WTC11 (cell line): ENCODE measurements around the gene PAK1IP1. TPM values are rescaled to one million over a fixed set of nuclear protein-coding genes. Genes with fewer than 3 reads are reported as not detected.

Source experiments
- ATAC-seq: fragments of 200-7000 bp; cut with Tn5 transposase; 2 replicates; pipeline ENCODE4 v1.10.0; 2021; ENCODE audit warnings: mild to moderate bottlenecking, moderate library complexity
- CTCF ChIA-PET: fragments of 300-600 bp; sonication (Branson Sonifier 250); formaldehyde crosslinking; loops from one replicate; lab custom pipeline; 2021; ENCODE audit warnings: antibody characterized with exemption; lab: Charles Lee
- POLR2A ChIA-PET: fragments of 350-600 bp; sonication (Branson Sonifier 250); formaldehyde crosslinking; loops from one replicate; lab custom pipeline; 2021; ENCODE audit warnings: antibody characterized with exemption; lab: Charles Lee
- DNase-seq: peaks from one replicate; pipeline ENCODE4 v3.0.0; 2021; ENCODE audit warnings: low spot score
- H3K27ac Mint-ChIP-seq: 2 replicates; pipeline ENCODE4 v1.8.0; 2021; ENCODE audit warnings: mixed read lengths
- H3K27me3 Mint-ChIP-seq: 2 replicates; pipeline ENCODE4 v1.8.0; 2021; ENCODE audit warnings: low read depth, mild to moderate bottlenecking, moderate library complexity, mixed read lengths
- H3K36me3 Mint-ChIP-seq: 2 replicates; pipeline ENCODE4 v1.8.0; 2021; ENCODE audit warnings: mixed read lengths
- H3K4me1 Mint-ChIP-seq: 2 replicates; pipeline ENCODE4 v1.8.0; 2022; ENCODE audit warnings: mixed read lengths
- H3K4me3 Mint-ChIP-seq: 2 replicates; pipeline ENCODE4 v1.8.0; 2021; ENCODE audit warnings: mild to moderate bottlenecking, moderate library complexity, mixed read lengths
- H3K9me3 Mint-ChIP-seq: 2 replicates; pipeline ENCODE4 v1.8.0; 2021; ENCODE audit warnings: mixed read lengths
- AFF4 ChIP-seq: sonication (generic); formaldehyde crosslinking; IDR thresholded peaks from 2 replicates; pipeline ENCODE4 v1.8.1; 2023; ENCODE audit warnings: mild to moderate bottlenecking, missing genetic modification reagents, borderline replicate concordance
- E2F4 ChIP-seq: sonication (generic); formaldehyde crosslinking; IDR thresholded peaks from 2 replicates; pipeline ENCODE4 v1.8.1; 2022; ENCODE audit warnings: low read depth, mild to moderate bottlenecking, moderate library complexity, missing genetic modification reagents, borderline replicate concordance
- ETV6 ChIP-seq: sonication (generic); formaldehyde crosslinking; IDR thresholded peaks from 2 replicates; pipeline ENCODE4 v1.8.1; 2022; ENCODE audit warnings: mild to moderate bottlenecking, missing genetic modification reagents
- FOXJ3 ChIP-seq: sonication (generic); formaldehyde crosslinking; IDR thresholded peaks from 2 replicates; pipeline ENCODE4 v1.9.0; 2021; ENCODE audit warnings: missing genetic modification reagents, mild to moderate bottlenecking, borderline replicate concordance
- GABPB1 ChIP-seq: sonication (generic); formaldehyde crosslinking; IDR thresholded peaks from 2 replicates; pipeline ENCODE4 v1.8.1; 2023; ENCODE audit warnings: mild to moderate bottlenecking, missing genetic modification reagents
- HMGXB4 ChIP-seq: sonication (generic); formaldehyde crosslinking; IDR thresholded peaks from 2 replicates; pipeline ENCODE4 v1.8.1; 2023; ENCODE audit warnings: mild to moderate bottlenecking, moderate library complexity, missing genetic modification reagents
- KAT7 ChIP-seq: sonication (generic); formaldehyde crosslinking; IDR thresholded peaks from 2 replicates; pipeline ENCODE4 v1.8.1; 2023; ENCODE audit warnings: missing genetic modification reagents, mild to moderate bottlenecking, borderline replicate concordance
- MYBL2 ChIP-seq: sonication (generic); formaldehyde crosslinking; IDR thresholded peaks from 2 replicates; pipeline ENCODE4 v1.8.1; 2023; ENCODE audit warnings: mild to moderate bottlenecking, moderate library complexity, missing genetic modification reagents
- NFYB ChIP-seq: sonication (generic); formaldehyde crosslinking; conservative IDR thresholded peaks from 2 replicates; pipeline ENCODE4 v1.8.0; 2022; ENCODE audit warnings: low read depth, missing genetic modification reagents
- NR1H2 ChIP-seq: sonication (generic); formaldehyde crosslinking; IDR thresholded peaks from 2 replicates; pipeline ENCODE4 v1.9.0; 2021; ENCODE audit warnings: mild to moderate bottlenecking, moderate library complexity, missing genetic modification reagents
- SOX15 ChIP-seq: fragments of 250-450 bp; sonication (Bioruptor Pico); IDR thresholded peaks from 2 replicates; pipeline ENCODE4 v1.9.0; 2021; ENCODE audit warnings: mild to moderate bottlenecking
- TEAD4 ChIP-seq: sonication (generic); formaldehyde crosslinking; IDR thresholded peaks from 2 replicates; pipeline ENCODE4 v1.8.0; 2022; ENCODE audit warnings: mild to moderate bottlenecking, missing genetic modification reagents
- ZNF416 ChIP-seq: fragments of 250-450 bp; sonication (Bioruptor Pico); IDR thresholded peaks from 2 replicates; pipeline ENCODE4 v1.9.0; 2021; ENCODE audit warnings: mild to moderate bottlenecking, inconsistent platforms
- ZNF532 ChIP-seq: fragments of 250-450 bp; sonication (Bioruptor Pico); IDR thresholded peaks from 2 replicates; pipeline ENCODE4 v1.9.0; 2021; ENCODE audit warnings: mild to moderate bottlenecking, borderline replicate concordance
- total RNA-seq: library from RNA; stranded (reverse); gene quantifications from 3 replicates; pipeline ENCODE4 v1.2.3, GENCODE V29; 2021
- TF ChIP-seq, protein P1 (sequence below): sonication (generic); formaldehyde crosslinking; IDR thresholded peaks from 2 replicates; pipeline ENCODE4 v1.8.0; 2022; ENCODE audit warnings: mild to moderate bottlenecking, missing genetic modification reagents
- TF ChIP-seq, protein P2 (sequence below): fragments of 250-450 bp; sonication (Bioruptor Pico); IDR thresholded peaks from 2 replicates; pipeline ENCODE4 v1.9.0; 2021; ENCODE audit warnings: mild to moderate bottlenecking
- TF ChIP-seq, protein P3 (sequence below): sonication (generic); formaldehyde crosslinking; IDR thresholded peaks from 2 replicates; pipeline ENCODE4 v1.8.1; 2022; ENCODE audit warnings: low read depth, missing genetic modification reagents, borderline replicate concordance

Gene PAK1IP1
- total RNA-seq, 1 experiment from 2014 or later: 30.4 TPM

DNA sequence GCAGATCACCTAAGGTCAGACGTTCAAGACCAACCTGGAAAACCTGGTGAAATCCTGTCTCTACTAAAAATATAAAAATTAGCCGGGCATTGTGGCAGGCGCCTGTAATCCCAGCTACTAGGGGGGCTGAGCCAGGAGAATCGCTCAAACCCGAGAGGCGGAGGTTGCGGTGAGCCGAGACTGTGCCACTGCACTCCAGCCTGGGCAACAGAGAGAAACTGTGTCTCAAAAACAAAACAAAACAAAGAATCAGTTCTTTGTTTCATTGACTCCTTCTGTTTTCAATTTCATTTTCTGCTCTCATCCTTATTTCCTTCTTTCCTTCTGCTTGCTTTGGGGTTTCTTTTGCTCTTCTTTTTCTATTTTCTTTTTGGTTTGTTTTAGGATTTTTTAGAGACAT is 19.2 kb downstream of the PAK1IP1 start:
- Mint-ChIP-seq H3K4me3 (no peak overlapping the region), H3K9me3 (peaks cover 14% of the 10 kb centered on the region), H3K27ac (no peak overlapping the region), H3K36me3 (peaks cover 26% of the 10 kb centered on the region), H3K4me1 (no peaks in the 10 kb centered on the region), H3K27me3 (no peaks in the 10 kb centered on the region)
- DNase-seq (no peak), ATAC-seq (no peak)
- POLR2A ChIA-PET: no interaction called here
- no peak for TF ChIP-seq SOX15 (CRISPR knock-in tag)
- TF ChIP-seq, protein P1, sequence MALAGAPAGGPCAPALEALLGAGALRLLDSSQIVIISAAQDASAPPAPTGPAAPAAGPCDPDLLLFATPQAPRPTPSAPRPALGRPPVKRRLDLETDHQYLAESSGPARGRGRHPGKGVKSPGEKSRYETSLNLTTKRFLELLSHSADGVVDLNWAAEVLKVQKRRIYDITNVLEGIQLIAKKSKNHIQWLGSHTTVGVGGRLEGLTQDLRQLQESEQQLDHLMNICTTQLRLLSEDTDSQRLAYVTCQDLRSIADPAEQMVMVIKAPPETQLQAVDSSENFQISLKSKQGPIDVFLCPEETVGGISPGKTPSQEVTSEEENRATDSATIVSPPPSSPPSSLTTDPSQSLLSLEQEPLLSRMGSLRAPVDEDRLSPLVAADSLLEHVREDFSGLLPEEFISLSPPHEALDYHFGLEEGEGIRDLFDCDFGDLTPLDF: no peak
- no peak for TF ChIP-seq MYBL2
- CTCF ChIA-PET: no interaction called here

DNA sequence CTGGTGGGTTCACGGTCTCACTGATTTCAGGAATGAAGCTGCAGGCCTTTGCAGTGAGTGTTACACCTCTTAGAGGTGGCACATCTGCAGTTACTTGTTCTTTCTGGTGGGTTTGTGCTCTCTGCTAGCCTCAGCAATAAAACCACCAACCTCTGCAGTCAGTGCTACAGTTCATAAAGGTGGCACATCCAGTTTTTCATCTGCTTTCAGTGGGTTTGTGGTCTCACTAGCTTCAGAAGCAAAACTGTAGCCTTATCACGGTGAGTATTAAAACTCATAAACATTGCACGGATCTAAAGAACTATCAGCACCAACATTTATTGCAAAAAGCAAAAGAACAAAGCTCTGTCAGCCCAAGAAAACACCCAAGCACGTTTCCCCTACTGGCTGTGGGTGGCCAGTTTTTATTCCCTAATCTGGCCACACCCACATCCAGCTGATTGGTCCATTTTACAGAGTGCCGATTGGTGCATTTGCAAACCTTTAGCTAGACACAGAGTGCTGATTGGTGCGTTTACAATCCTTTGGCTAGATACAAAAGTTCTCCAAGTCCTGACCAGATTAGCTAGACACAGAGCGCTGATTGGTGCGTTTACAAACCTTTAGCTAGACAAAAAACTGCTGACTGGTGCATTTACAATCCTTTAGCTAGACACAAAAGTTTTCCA is 24.7 kb downstream of the PAK1IP1 start:
- no peaks in the 10 kb centered on the region for H3K27me3 Mint-ChIP-seq
- ChIA-PET POLR2A (interaction anchor here (0.8 to 4.5 kb wide), 2 partner anchors 11 to 28 kb away, joined by 3 to 43 read pairs; partner anchors contain the start of gene TMEM14B), CTCF (interaction anchor here (0.7 to 1.8 kb wide), 2 partner anchors 14 to 254 kb away, joined by 3 to 8 read pairs; no protein-coding TSS in a partner anchor)
- H3K27ac Mint-ChIP-seq: peak overlapping the region; percentile 57; the same call in 1 of the 2 replicates
- no peak overlapping the region for H3K4me3 Mint-ChIP-seq
- peaks cover 20% of the 10 kb centered on the region for H3K36me3 Mint-ChIP-seq
- peaks cover 30% of the 10 kb centered on the region for H3K9me3 Mint-ChIP-seq
- ATAC-seq (no peak), DNase-seq (no peak)
- H3K4me1 Mint-ChIP-seq: peaks cover 20% of the 10 kb centered on the region
- TF ChIP-seq TEAD4 (CRISPR knock-in tag) (no peak), NFYB (CRISPR knock-in tag) (peak; percentile 74)

- H3K27me3 Mint-ChIP-seq: no peaks in the 10 kb centered on the region
- DNase-seq: no peak
- H3K4me1 Mint-ChIP-seq: peaks cover 25% of the 10 kb centered on the region
- ChIA-PET POLR2A (interaction anchor here (0.8 to 4.5 kb wide), 2 partner anchors 11 to 27 kb away, joined by 3 to 43 read pairs; partner anchors contain the start of gene TMEM14B), CTCF (interaction anchor here (0.7 to 1.8 kb wide), 2 partner anchors 13 to 254 kb away, joined by 3 to 8 read pairs; no protein-coding TSS in a partner anchor)
- no peak overlapping the region for H3K4me3 Mint-ChIP-seq
- peaks cover 30% of the 10 kb centered on the region for H3K9me3 Mint-ChIP-seq
- peaks cover 20% of the 10 kb centered on the region for H3K36me3 Mint-ChIP-seq
- H3K27ac Mint-ChIP-seq: no peak overlapping the region
- TF ChIP-seq GABPB1 (no peak), AFF4 (no peak), ETV6 (CRISPR knock-in tag) (no peak), HMGXB4 (no peak), FOXJ3 (CRISPR knock-in tag) (no peak), ZNF532 (CRISPR knock-in tag) (no peak), ZNF416 (no peak), NR1H2 (CRISPR knock-in tag) (no peak), KAT7 (CRISPR knock-in tag) (no peak), E2F4 (CRISPR knock-in tag) (no peak)
- TF ChIP-seq, protein P2, sequence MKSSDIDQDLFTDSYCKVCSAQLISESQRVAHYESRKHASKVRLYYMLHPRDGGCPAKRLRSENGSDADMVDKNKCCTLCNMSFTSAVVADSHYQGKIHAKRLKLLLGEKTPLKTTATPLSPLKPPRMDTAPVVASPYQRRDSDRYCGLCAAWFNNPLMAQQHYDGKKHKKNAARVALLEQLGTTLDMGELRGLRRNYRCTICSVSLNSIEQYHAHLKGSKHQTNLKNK (CRISPR knock-in tag): no peak
- TF ChIP-seq, protein P3, sequence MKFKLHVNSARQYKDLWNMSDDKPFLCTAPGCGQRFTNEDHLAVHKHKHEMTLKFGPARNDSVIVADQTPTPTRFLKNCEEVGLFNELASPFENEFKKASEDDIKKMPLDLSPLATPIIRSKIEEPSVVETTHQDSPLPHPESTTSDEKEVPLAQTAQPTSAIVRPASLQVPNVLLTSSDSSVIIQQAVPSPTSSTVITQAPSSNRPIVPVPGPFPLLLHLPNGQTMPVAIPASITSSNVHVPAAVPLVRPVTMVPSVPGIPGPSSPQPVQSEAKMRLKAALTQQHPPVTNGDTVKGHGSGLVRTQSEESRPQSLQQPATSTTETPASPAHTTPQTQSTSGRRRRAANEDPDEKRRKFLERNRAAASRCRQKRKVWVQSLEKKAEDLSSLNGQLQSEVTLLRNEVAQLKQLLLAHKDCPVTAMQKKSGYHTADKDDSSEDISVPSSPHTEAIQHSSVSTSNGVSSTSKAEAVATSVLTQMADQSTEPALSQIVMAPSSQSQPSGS (CRISPR knock-in tag): no peak
- no peak for ATAC-seq
These were observed 25.1 kb downstream of the PAK1IP1 start for GRCh38 chr6:10719964-10720264.
